MG63 (cell line): ENCODE measurements around the gene C1QTNF12. TPM values are rescaled to one million over a fixed set of nuclear protein-coding genes. Genes with fewer than 3 reads are reported as not detected.

Source experiments
- DNase-seq: peaks from one replicate; pipeline ENCODE4 v3.0.0-alpha.2; 2020
- H3K27me3 ChIP-seq: fragments of 250-450 bp; sonication (Bioruptor Pico); 2 replicates; pipeline ENCODE4 v1.5.1; 2020; ENCODE audit warnings: mild to moderate bottlenecking, moderate library complexity
- H3K36me3 ChIP-seq: fragments of 250-450 bp; sonication (Bioruptor Pico); 2 replicates; pipeline ENCODE4 v1.5.1; 2020; ENCODE audit warnings: mild to moderate bottlenecking, moderate library complexity
- H3K4me3 ChIP-seq: fragments of 250-450 bp; sonication (Bioruptor Pico); 2 replicates; pipeline ENCODE4 v1.5.1; 2020; ENCODE audit warnings: mild to moderate bottlenecking, moderate library complexity
- H3K9me3 ChIP-seq: fragments of 250-450 bp; sonication (Bioruptor Pico); 2 replicates; pipeline ENCODE4 v1.5.1; 2020; ENCODE audit warnings: mild to moderate bottlenecking, moderate library complexity
- total RNA-seq: library from RNA; depleted of rRNA; stranded (reverse); fragments of >200 nt; shearing (Covaris generic); gene quantifications from 2 replicates; pipeline ENCODE4 v1.2.3, GENCODE V29; 2014; ENCODE audit warnings: low replicate concordance

The C1QTNF12 gene
- total RNA-seq, 1 experiment from 2014 or later = 0.26 TPM

GRCh38 chr1:1285102-1285571, 38.6 kb upstream of the C1QTNF12 start:
- DNase-seq = no peak
- no peaks in the 10 kb centered on the region for H3K27me3 ChIP-seq
- H3K9me3 ChIP-seq = no peaks in the 10 kb centered on the region
- H3K4me3 ChIP-seq = no peak overlapping the region
- no peaks in the 10 kb centered on the region for H3K36me3 ChIP-seq

- no peaks in the 10 kb centered on the region for H3K9me3 ChIP-seq
- DNase-seq = no peak
- no peak overlapping the region for H3K4me3 ChIP-seq
These were observed 37.9 kb upstream of the C1QTNF12 start for GRCh38 chr1:1284221-1285101.

GRCh38 chr1:1283821-1284220, 37.3 kb upstream of the C1QTNF12 start:
- H3K36me3 ChIP-seq = no peaks in the 10 kb centered on the region
- no peaks in the 10 kb centered on the region for H3K9me3 ChIP-seq
- H3K27me3 ChIP-seq = no peaks in the 10 kb centered on the region
- peak; percentile 49 for DNase-seq
- no peak overlapping the region for H3K4me3 ChIP-seq

More at GRCh38 chr1:1284221-1285101, 37.9 kb upstream of the C1QTNF12 start:
- Histone ChIP-seq H3K36me3 (no peaks in the 10 kb centered on the region), H3K27me3 (no peaks in the 10 kb centered on the region)

GRCh38 chr1:1282998-1283397, 36.5 kb upstream of the C1QTNF12 start:
- no peaks in the 10 kb centered on the region for H3K27me3 ChIP-seq
- no peaks in the 10 kb centered on the region for H3K36me3 ChIP-seq
- DNase-seq = peak; percentile 65
- no peaks in the 10 kb centered on the region for H3K9me3 ChIP-seq
- H3K4me3 ChIP-seq = no peak overlapping the region

GRCh38 chr1:1281533-1282321, 35.2 kb upstream of the C1QTNF12 start:
- Histone ChIP-seq H3K4me3 (no peak overlapping the region), H3K27me3 (no peaks in the 10 kb centered on the region), H3K36me3 (no peaks in the 10 kb centered on the region), H3K9me3 (no peaks in the 10 kb centered on the region)
- DNase-seq = peak; percentile 64

GRCh38 chr1:1280782-1281481, 34.4 kb upstream of the C1QTNF12 start:
- H3K27me3 ChIP-seq = no peaks in the 10 kb centered on the region
- no peak overlapping the region for H3K4me3 ChIP-seq
- no peaks in the 10 kb centered on the region for H3K9me3 ChIP-seq
- DNase-seq = no peak
- H3K36me3 ChIP-seq = no peaks in the 10 kb centered on the region

GRCh38 chr1:1279028-1279427, 32.5 kb upstream of the C1QTNF12 start:
- no peaks in the 10 kb centered on the region for H3K9me3 ChIP-seq
- DNase-seq = no peak
- no peaks in the 10 kb centered on the region for H3K27me3 ChIP-seq
- no peak overlapping the region for H3K4me3 ChIP-seq
- no peaks in the 10 kb centered on the region for H3K36me3 ChIP-seq

GRCh38 chr1:1278620-1279019, 32.1 kb upstream of the C1QTNF12 start:
- no peaks in the 10 kb centered on the region for H3K36me3 ChIP-seq
- H3K4me3 ChIP-seq = no peak overlapping the region
- DNase-seq = no peak
- H3K9me3 ChIP-seq = no peaks in the 10 kb centered on the region
- no peaks in the 10 kb centered on the region for H3K27me3 ChIP-seq

- DNase-seq = no peak
- Histone ChIP-seq H3K4me3 (no peak overlapping the region), H3K36me3 (peaks cover 20% of the 10 kb centered on the region), H3K9me3 (no peaks in the 10 kb centered on the region), H3K27me3 (no peaks in the 10 kb centered on the region)
These were observed 29.3 kb upstream of the C1QTNF12 start for GRCh38 chr1:1275836-1276235.

GRCh38 chr1:1274931-1275431, 28.5 kb upstream of the C1QTNF12 start:
- H3K4me3 ChIP-seq = no peak overlapping the region; the same call in 1 of the 2 replicates
- no peaks in the 10 kb centered on the region for H3K27me3 ChIP-seq
- peaks cover 27% of the 10 kb centered on the region for H3K36me3 ChIP-seq
- H3K9me3 ChIP-seq = no peaks in the 10 kb centered on the region
- no peak for DNase-seq

GRCh38 chr1:1274299-1274930, 27.9 kb upstream of the C1QTNF12 start:
- Histone ChIP-seq H3K36me3 (peaks cover 27% of the 10 kb centered on the region), H3K9me3 (no peaks in the 10 kb centered on the region), H3K4me3 (peak overlapping the region; percentile 83), H3K27me3 (no peaks in the 10 kb centered on the region)
- no peak for DNase-seq

- DNase-seq = peak; percentile 92
- Histone ChIP-seq H3K9me3 (no peaks in the 10 kb centered on the region), H3K4me3 (peak within 1 kb of the TSS; percentile 83), H3K27me3 (no peaks in the 10 kb centered on the region), H3K36me3 (peaks cover 28% of the 10 kb centered on the region)
These were observed 27.2 kb upstream of the C1QTNF12 start, which contains the start of gene UBE2J2 for GRCh38 chr1:1273512-1274298. TSS of gene UBE2J2 (minus strand) at chr1:1273854. CDS start at chr1:1267992, 5,862 bp downstream.

- no peaks in the 10 kb centered on the region for H3K27me3 ChIP-seq
- H3K4me3 ChIP-seq = peak overlapping the region; percentile 83
- peaks cover 32% of the 10 kb centered on the region for H3K36me3 ChIP-seq
- no peaks in the 10 kb centered on the region for H3K9me3 ChIP-seq
- DNase-seq = no peak
These were observed 26.6 kb upstream of the C1QTNF12 start for GRCh38 chr1:1273209-1273511.

- no peak for DNase-seq
- Histone ChIP-seq H3K27me3 (no peaks in the 10 kb centered on the region), H3K9me3 (no peaks in the 10 kb centered on the region), H3K36me3 (peaks cover 36% of the 10 kb centered on the region), H3K4me3 (peak overlapping the region; percentile 83)
These were observed 26.1 kb upstream of the C1QTNF12 start for GRCh38 chr1:1272341-1273208.

GRCh38 chr1:1270813-1271212, 24.3 kb upstream of the C1QTNF12 start:
- no peaks in the 10 kb centered on the region for H3K9me3 ChIP-seq
- no peak overlapping the region for H3K4me3 ChIP-seq
- H3K27me3 ChIP-seq = no peaks in the 10 kb centered on the region
- no peak for DNase-seq
- peaks cover 52% of the 10 kb centered on the region for H3K36me3 ChIP-seq
